ENCODE measurements around the gene JAG2.
A peak's percentile ranks its signal among the peaks of the same experiment; 100 is the strongest.

JAG2 gene

DNA sequence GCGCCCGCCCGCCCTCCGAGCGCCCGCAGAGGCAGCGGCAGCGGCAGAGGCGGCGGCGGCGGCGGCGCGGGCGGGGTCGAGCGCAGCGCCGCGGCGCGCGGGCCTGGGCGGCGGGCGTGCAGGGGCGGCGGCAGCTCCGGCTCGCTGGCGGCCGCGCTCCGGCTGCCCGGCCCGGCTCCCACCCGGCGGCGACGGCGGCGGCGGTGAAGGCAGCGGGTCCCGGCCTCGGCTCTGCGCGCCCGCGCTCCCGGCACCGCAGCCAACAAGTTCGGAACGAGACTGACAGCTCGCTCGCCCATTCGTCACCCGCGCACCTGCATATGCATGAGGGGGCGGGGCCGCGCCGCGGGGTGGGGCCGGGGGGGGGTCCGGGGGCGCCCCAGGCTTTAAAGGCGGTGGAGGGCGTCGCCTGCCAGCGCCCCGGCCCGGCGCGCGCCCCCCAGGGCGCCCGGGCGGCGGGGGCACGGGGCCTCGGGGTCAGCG lies at the start of gene JAG2:
Gene JAG2 (minus strand): TSS at position 281 of the 483 bp plus-strand sequence. CDS start 356 bp downstream, outside the sequence.
- DNase-seq (ENCODE audit: low spot score) = peak; percentile 61

DNA sequence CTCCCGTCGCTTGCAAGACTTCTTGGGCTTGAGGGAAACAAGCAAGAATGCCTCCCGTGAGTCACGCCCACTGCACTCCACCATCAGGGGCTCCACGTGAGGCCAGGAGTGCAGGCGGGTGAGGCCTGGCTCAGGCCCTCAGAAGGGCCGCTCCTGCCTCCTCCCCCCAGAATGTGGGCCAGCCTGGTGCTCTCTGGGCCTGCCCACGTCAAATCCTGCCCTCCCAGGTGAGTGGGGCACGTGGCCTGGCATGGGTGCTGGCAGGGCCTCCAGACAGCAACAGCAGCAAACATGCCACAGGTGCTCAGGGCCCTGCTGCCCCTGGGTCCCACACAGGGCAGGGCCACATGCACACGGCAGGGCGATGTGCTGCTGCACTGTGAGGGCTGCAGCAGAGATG lies 49.2 kb upstream of the JAG2 start:
- DNase-seq (ENCODE audit: low spot score) = no peak

DNA sequence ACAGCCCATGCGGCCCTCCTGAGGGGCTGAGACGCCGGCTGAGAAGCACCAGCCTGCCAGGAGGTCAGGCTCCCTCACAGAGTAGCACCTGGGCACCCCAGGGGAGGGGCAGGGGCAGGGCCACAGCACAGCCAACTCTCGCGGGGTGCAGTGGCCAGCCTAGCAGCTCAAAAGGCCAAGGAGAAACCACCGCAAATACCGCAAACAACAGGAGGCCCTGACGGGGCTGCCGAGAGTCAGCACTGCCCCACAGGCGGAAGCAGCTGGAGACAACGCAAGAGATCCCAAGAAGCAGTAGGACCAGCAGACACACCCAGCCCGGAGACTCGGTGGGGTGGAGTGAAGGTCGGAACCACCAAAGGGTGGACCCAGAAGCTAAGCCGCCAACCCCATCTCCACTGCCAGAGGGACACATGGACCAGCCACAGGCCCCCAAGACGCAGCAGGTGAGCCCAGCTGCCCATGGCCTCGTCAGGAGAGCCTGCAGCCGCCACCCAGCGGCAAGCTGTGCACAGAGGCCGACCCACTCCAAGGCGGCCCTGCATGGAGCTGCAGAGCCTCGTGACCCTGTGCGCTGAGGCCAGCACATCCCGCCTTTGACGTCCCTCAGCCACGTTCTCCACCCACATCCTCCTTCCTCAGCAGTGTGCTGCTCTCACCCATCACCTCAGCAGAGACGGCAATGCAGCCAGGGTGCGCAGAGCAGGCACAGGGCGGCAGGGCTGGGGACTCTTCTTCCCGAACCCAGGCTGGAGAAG lies 48.1 kb upstream of the JAG2 start:
- DNase-seq (ENCODE audit: low spot score) = no peak

DNA sequence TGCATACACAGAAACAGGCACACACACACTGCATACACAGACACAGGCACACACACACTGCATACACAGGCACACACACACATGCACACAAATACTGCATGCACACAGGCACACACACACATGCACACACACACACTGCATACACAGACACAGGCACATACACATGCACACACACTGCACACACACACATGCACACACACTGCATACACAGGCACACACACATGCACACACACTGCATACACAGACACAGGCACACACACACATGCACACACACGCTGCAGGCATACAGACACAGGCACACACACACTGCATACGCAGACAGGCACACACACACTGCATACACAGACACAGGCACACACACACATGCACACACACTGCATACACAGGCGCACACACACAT lies 47.0 kb upstream of the JAG2 start:
- no peak for DNase-seq (ENCODE audit: low spot score)

DNA sequence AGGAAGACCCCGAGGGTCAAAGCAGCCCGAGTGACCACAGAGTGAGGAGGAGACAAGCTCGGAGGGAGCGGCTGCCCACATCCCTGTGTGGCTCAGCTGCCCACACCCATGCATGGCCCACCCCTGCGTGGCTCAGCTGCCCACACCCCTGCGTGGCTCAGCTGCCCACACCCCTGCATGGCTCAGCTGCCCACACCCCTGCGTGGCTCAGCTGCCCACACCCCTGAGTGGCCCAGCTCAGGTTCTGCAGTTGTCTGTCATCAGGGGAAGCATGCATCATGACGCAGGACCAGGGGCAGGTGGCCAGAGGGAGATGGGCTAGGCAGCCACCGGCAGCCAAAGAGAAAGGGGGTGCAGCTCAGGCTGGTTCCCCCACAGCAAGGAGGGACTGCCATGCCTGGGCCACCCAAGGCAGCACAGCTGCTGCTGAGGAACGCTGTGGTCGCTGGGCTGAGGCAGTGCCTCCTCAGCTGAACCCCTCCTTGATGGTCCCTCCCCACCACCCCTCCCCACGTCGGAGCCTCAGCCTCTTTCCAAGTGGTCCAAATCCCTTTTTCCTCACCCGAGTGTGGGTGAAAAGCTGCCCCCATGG lies 45.8 kb upstream of the JAG2 start:
- DNase-seq (ENCODE audit: low spot score) = no peak

DNA sequence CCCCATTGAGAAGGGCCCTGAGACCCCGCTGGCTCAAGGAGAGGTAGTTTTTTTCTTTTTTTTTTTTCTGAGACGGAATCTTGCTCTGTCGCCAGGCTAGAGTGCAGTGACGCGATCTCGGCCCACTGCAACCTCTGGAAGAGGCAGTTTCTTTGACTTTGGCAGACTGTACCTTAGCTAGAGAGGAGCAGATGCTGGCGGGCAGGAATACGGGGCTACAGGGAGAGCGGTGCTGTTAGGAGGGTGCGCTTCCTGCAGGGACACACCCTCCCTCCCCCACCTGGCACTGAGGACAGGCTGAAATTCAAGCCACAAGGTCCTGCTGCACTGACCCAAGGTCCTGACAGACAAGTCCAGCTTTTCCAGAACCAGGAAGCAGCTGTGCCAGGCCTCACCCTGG lies 44.8 kb upstream of the JAG2 start:
- DNase-seq (ENCODE audit: low spot score) = no peak

DNA sequence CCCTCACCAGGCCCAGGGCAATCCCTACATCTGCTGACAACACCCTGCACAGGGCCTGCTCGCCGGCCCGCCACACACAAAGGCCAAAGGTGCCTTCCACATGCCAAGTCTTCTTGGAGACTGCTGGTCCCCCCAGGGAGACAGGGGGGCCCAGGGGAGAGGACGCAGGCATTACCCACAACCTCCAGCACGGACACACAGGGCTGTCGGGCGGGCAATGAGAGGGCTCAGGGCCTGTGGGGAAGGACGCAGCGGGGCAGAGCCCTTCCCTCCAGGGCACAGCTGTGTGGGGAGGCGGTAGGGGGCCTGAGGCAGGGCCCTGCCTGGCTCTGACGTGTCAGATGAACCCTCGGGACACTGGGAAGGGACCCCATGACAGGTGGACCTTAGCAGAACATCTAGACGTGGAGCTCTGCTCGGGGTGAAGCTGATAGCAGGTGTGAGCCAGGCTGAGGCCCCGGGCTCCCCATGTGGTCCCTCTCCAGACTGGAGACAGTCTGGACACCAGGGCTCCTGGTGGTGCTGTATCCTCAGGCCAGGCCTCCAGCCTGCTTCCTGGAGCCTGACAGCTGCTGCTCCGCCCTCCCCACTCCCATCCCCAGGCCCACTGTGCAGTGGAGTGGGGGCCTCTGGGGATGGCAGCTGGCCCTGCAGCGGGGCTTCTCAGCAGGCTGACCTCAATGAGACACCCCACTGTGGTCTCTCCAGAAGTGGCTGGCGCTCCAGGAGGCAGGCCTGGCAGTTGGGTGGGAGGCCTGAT lies 44.1 kb upstream of the JAG2 start:
- no peak for DNase-seq (ENCODE audit: low spot score)

DNA sequence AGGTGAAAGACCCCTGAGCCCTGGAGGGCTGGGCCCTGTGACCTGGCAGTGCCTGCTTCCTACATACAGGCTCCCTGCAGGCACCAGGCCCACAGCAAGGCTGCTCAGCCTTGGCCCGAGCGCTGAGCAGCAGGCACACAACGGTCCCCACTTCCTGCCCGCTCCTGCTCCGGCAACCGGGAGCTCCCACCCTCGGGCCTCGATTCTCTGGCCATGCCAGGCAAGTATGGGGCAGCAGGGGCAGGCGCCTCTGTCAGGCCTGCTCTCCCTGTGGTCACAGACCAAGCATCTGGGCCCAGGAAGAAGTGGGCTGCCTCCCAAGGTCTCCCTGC lies 43.1 kb upstream of the JAG2 start:
- DNase-seq (ENCODE audit: low spot score) = no peak

DNA sequence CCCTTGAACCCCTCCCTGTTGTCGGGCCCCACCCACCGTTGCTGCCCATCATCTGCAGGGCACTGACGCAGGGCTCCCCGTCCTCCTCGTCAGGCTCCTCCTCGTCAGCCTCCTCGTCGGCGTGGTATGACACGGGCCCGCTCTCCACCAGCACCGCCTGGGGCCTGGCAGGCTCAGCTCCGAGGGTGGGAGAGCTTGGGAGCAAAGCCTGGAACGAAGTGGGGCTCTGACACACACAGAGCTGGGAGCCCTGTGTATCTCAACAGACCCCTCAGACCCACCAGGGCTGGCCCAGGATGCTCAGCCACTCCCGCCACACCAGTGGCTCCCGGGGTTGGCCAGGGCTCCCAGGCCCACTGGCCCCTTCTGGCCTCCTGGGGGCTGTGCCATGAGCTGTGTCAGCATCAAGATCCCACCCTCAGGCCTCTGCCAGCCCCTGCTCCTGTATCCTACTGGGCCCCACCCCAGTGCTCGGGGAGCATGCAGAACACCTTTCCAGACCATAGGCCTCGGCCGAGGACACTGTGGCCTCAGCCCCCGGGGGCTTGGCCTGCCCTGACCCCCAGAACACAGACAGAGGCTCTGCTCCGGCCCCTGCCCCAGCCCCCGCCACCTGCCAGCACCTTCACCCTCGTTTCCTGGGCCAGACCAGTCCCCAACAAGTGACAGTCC lies 42.6 kb upstream of the JAG2 start:
- no peak for DNase-seq (ENCODE audit: low spot score)

DNA sequence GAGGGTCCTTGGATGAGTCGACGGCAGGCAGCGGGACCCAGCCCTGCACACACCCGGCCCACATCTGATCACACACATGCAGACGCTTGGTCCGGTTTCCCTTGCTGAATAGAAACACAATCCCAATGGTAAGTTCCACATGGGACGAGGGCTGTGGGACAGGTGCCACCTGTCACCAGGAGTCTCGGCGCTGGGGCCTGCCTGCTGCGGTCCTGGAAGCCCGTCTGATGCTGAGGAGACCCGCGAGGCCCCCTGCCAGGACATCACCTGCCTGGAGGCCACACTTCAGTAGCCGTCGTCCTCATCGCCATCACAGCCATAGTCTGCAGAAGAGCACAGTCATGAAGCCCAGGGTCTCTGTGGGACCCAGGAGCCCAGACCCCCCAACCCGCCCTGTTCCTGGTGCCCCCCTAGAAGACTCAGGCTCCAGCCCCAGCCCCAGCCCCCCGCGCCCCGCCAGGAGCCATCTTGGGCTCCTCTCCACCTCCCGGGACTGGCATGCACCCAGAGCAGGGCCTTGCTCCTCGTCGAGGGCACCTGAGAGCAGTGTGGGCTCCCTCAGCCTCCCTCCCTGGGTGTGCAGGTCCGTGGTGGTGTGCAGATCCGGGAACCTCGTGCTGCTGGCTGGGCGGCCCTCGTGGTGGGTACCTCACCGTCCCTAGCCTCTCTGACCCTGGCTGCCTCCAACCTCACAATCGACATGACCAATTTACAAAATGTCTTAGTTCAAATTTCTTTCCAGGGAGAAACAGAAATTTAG lies 41.9 kb upstream of the JAG2 start:
- DNase-seq (ENCODE audit: low spot score) = no peak

DNA sequence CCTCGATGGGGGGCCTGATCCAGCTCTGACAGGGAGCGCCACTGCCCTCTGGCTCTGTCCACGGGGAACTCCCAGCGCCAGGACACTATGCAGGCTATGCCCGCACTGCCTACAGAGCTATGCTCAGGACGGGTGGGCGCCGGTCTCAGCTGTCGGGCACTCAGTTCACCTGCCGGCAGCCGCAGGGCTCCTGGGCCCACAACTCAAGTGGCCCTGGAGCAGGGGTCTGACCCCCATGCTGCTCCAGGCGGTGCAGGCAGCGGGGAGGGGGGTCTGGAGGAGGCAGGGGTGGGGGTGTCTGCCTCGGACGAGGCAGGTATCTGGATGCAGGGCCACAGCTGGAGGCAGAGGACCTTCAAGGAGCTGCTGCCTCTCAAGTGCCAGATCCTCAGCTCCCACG lies 41.1 kb upstream of the JAG2 start:
- no peak for DNase-seq (ENCODE audit: low spot score)

DNA sequence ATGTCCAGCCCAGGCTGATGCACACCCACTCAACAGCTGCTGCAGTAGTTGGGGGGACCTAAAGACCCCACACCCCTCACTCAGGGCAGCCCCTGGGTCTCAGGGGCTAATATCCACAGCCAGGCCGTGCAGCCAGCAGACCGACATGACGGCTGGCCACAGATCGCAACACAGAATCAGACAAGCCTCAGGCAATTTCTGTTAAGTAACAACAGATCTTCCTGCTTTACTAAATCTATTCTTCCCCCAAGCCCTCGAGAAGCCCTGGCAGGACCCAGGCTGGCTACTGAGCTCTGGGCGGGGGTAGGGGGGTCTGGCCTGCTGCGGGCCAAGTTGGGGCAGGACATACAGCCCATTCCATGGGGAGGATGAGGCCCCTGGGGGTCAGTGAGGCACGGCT lies 40.5 kb upstream of the JAG2 start:
- DNase-seq (ENCODE audit: low spot score) = no peak

DNA sequence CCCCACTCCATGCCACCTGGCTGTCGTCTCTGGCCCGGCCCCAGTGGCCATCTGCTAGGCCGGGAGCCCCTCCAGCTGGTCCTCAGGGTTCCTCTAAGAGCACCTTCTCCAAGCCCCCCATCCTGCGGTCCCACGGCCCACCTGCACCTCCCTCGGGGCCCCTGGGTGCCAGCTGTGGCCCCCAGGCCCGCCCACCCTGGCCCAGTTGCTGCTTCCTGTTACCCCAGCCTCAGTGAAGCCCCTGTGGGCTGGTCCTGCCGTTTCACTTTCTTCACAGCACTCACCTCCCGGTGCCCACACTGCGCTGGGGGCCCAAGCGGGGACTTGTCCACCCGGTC lies 40.1 kb upstream of the JAG2 start:
- no peak for DNase-seq (ENCODE audit: low spot score)

DNA sequence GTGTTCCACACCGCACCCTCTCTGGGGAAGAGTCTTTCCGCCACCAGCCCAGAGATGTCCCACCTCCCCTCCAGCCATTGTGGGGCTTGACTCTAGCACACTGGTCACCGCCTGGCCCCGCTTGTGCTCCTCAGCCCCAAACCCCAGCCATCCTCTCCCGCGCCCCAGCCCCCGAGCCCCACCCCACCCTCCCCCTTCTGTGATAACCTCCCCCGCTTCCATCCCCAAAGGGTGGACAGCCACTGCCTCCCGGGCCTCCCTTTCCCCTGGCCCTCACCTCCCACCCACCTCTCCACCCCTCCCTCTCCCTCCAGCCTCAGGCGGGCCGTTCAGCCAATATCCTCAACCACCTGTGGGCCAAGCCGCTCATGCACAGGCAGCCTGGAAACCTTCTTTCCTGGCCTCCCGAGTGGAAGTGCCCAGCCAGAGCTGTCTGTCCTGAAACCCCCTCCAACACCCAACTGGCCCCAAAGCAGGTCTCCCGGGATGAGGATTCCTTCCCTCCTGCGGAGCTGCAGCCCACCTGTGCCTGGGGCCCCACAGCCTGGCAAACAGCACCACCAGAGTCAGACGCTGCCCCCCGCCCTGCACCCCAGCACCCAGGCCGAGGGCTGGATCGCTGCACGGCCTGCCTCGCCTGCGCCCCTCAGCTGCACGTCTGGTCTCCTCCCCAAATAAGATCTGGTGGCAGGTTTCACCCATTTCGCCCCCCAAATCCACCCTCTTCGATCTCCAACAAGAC lies 39.6 kb upstream of the JAG2 start:
- DNase-seq (ENCODE audit: low spot score) = no peak

DNA sequence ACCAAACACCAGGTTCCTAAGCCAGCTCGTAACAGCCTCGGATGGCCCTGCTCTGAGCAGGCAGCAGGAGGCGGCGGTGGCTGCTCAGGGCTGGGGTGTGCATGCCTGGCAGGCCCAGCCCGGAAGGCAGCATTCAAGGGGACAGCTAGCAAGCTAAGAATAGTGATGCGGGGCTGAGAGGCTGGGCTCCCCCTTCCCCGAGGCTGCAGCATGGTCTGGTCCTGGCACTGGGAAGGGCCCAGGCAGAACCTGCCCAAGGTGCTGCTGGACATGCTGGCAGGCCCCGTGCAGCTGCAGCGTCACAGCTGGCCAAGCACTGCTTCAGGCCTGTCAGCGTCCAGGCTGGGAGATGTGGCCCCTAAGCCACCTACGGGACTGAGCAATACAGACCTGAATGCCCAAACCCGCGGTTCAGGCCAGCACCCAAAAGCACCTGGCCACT lies 38.9 kb upstream of the JAG2 start:
- peak; percentile 36 for DNase-seq (ENCODE audit: low spot score)

DNA sequence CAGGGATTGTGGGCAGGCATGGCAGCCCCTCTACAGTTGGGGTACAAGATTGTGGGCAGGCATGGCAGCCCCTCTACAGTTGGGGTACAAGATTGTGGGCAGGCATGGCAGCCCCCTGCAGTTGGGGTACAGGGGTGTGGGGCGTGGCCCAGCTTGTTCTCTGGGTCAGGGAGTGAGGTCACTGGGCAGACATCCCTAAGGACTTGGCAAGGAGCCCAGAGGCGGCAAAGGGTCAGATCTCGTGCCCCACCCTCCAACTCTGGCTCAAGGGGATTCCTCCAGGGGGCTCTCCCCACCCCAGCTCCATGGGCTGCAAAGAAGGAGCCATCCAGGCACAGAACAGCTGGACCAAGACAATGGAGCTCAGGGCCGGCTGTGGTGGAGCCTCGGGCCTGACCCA lies 38.3 kb upstream of the JAG2 start:
- no peak for DNase-seq (ENCODE audit: low spot score)

DNA sequence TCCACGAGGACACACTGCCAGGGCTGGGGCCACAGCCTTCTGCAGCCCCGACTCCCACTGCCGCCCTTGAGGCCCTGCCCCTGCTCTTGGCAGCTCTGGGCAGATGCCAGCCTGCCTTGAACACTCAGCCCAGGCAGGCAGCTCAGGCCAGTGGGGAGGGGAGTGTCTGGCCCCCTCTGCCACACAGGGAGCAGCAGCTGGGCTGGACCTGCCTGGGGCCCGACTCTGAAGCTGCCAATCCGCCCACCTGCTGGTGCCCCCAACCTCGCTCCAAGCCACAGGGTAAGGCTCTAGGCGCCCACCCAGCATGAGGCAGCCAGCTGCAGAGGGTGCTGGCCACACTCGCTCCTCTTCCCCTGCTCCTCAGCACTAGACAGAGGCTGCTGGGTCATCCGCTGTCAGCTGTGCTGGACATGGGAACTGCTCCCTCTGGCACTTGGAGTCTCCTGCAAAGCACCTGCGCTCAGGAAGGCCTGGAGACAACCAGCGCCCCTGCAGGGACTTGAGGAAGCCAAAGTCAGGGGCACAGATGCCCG lies 37.2 kb upstream of the JAG2 start:
- no peak for DNase-seq (ENCODE audit: low spot score)

DNA sequence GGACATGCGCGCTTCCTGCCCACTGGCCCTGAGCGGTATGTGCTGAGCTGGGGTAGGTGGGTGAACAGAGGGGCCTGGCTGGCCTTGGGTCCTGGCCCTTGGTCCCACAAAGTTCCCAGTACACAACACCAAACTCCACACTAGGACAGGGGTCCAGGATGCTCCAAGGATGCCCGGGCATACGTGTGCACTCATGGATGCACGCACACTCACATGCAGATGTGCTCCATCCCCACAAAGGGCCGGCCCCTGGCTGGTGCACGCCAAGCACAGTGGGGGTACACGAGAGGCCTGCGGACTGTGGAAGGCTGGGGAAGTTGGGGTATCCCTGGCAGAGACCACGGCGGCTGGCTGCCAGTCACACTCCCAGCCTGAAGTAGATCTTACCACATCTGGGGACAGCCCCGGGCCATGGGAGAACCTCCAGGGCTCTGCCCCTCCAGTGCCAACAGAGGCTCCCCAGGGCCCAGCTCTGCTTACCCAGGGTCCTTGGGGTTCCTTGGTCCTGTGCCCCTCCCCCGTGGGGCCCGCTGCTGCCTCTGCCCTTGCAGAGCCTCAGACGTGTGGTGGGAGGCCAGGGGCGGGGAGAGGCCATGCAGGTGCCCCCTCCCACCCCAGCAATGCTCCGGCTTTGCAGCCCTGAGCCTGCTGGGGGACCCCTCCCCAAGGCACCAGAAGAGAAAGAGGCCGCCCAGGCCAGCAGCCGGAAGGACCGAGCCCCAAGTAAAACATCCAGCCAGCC lies 36.5 kb upstream of the JAG2 start:
- DNase-seq (ENCODE audit: low spot score) = no peak

DNA sequence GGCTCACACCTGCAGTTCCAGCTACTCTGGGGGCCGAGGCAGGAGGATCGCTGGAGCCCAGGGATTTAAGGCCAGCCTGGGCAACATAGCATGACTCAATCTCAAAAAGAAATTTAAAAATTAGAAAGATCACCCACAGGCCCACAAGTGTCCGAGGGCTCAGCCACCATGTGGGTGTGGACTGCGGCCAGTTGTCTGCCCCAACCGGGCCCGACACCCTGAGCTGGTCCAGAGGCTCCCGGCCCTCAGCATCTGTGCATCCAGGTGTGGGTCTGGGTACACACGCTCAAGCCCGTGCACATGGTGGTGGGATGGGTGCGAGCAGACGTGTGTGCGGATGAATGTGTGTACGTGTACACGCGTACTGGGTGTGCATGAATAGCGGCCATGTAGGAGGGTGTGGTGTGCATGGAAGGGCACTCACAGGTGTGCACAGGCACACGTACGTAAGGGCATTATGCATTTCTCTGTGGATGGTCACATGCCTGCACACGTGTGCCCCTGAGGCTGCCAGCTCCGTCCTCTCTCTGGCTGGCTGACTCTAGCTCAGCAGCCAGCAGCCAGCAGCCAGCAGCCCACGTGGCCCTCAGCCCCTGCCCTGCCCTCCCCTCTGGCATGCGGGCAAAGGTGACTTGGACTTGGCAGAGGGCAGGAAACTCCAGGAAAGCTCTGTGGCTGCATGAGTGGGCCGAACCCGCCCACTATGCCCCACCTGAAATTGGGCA lies 35.8 kb upstream of the JAG2 start:
- DNase-seq (ENCODE audit: low spot score) = peak; percentile 49

DNA sequence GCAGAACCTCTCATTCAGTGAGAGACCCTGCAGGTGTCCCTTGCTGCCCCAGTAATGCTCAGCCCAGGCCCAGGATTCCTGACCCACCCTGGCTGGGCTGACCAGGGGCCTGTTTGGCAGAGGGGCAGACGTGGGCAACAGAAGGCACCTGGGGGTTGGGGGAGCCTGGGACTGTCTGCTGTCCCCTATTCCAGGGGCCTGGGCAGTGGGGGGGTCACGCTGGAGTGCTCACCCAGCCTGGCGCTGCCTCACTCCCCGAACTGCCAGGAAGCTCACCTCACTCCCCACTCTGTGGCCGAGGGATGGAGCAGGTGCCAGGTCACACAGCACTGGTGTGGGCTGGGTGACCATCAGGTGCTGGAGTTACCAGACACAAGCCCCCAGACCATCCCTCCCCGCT lies 35.1 kb upstream of the JAG2 start:
- DNase-seq (ENCODE audit: low spot score) = no peak

Data from cerebellar cortex (tissue), 1 donor.